ENCODE data around the gene PLPP4.

Gene PLPP4

GRCh38 chr10:120456626-120457430 is at the start of gene PLPP4:
TSS of gene PLPP4 (plus strand) at chr10:120457227. CDS start at chr10:120457306, 79 bp downstream.
- peak; percentile 42 for DNase-seq (ENCODE audit: low spot score)

GRCh38 chr10:120409816-120410215 is 47.2 kb upstream of the PLPP4 start:
- no peak for DNase-seq (ENCODE audit: low spot score)

GRCh38 chr10:120414946-120415345 is 42.1 kb upstream of the PLPP4 start:
- no peak for DNase-seq (ENCODE audit: low spot score)

- no peak for DNase-seq (ENCODE audit: low spot score)
Measured at GRCh38 chr10:120415709-120416330, 41.2 kb upstream of the PLPP4 start.

- no peak for DNase-seq (ENCODE audit: low spot score)
Measured at GRCh38 chr10:120420421-120420820, 36.6 kb upstream of the PLPP4 start.

GRCh38 chr10:120421250-120421649 is 35.8 kb upstream of the PLPP4 start:
- DNase-seq (ENCODE audit: low spot score) = no peak

- DNase-seq (ENCODE audit: low spot score) = no peak
Measured at GRCh38 chr10:120422457-120422856, 34.6 kb upstream of the PLPP4 start.

GRCh38 chr10:120423431-120424197 is 33.4 kb upstream of the PLPP4 start:
- peak; percentile 55 for DNase-seq (ENCODE audit: low spot score)

GRCh38 chr10:120424198-120424464 is 32.9 kb upstream of the PLPP4 start:
- DNase-seq (ENCODE audit: low spot score) = no peak

GRCh38 chr10:120426306-120426705 is 30.7 kb upstream of the PLPP4 start:
- no peak for DNase-seq (ENCODE audit: low spot score)

- no peak for DNase-seq (ENCODE audit: low spot score)
Measured at GRCh38 chr10:120428754-120429153, 28.3 kb upstream of the PLPP4 start.

GRCh38 chr10:120429395-120429794 is 27.6 kb upstream of the PLPP4 start:
- no peak for DNase-seq (ENCODE audit: low spot score)

GRCh38 chr10:120431251-120431651 is 25.8 kb upstream of the PLPP4 start:
- no peak for DNase-seq (ENCODE audit: low spot score)

GRCh38 chr10:120432209-120432608 is 24.8 kb upstream of the PLPP4 start:
- no peak for DNase-seq (ENCODE audit: low spot score)

- DNase-seq (ENCODE audit: low spot score) = no peak
Measured at GRCh38 chr10:120433141-120433540, 23.9 kb upstream of the PLPP4 start.

- DNase-seq (ENCODE audit: low spot score) = no peak
Measured at GRCh38 chr10:120436439-120437112, 20.5 kb upstream of the PLPP4 start.

- no peak for DNase-seq (ENCODE audit: low spot score)
Measured at GRCh38 chr10:120437541-120437940, 19.5 kb upstream of the PLPP4 start.

GRCh38 chr10:120451968-120452367 is 5.1 kb upstream of the PLPP4 start:
- DNase-seq (ENCODE audit: low spot score) = no peak

- DNase-seq (ENCODE audit: low spot score) = no peak
Measured at GRCh38 chr10:120453319-120453718, 3.7 kb upstream of the PLPP4 start.

- no peak for DNase-seq (ENCODE audit: low spot score)
Measured at GRCh38 chr10:120453886-120454285, 3.1 kb upstream of the PLPP4 start.

GRCh38 chr10:120455004-120455403 is 2.0 kb upstream of the PLPP4 start:
- DNase-seq (ENCODE audit: low spot score) = no peak

GRCh38 chr10:120455606-120456005 is 1.4 kb upstream of the PLPP4 start:
- DNase-seq (ENCODE audit: low spot score) = no peak

All from pons (tissue), 1 donor.